HG02885 (cell line): Measurements from ENCODE around the gene SWI5.
"Not testable (repeated sequence)": the region's sequence is repeated elsewhere in the genome, so short reads cannot be mapped to it uniquely, and the experiment has no call there.

Source experiments
- ATAC-seq: cut with Tn5 transposase; IDR thresholded peaks from one replicate; pipeline ENCODE4 v1.9.1; 2021; ENCODE audit warnings: mild to moderate bottlenecking; ENCODE audit not compliant: unreplicated experiment, poor library complexity

The SWI5 gene

DNA sequence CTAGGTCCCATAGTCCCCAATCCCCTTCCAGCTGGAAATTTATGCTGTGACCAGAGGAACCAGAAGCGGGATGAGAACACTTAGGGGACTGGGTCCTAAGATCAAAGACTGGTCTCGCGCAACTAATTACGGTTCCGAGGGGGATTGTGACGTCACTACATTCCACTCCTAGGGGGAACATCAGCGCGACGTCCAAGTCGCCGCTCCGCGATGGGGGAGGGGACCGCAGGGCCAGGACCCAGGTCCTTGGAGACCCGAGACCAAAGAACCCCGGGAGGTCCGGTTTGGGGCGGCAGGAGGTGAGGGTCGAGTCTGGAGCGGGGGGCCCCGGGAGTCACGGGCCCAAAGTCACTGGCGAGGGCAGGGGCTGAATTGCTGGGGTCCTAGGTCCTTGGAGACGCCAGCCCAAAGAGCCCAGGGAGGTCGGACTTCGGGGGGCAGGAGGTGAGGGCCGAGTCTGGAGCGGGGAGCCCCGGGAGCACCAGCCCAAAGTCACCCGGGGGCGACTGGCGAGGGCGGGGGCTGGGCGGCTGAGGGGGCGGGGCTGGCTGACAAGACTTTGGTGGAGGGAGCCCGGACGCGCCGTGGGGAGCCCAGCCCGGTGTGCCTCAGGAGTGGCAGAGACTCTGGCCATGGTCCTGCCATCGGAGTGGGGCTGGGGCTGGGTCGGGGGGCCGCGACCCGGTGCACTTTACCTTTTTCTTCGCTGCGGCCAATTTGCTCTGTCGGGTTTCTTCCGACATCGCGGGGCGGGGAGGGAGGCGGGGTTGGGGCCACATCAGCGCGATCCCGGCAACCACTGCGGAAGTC is 673 bp upstream of the SWI5 start, which contains the start of gene GOLGA2:
Gene GOLGA2 (minus strand): TSS at position 810 of the 810 bp plus-strand sequence. CDS start 31 bp downstream, at position 779.
- ATAC-seq: peak; percentile 52

DNA sequence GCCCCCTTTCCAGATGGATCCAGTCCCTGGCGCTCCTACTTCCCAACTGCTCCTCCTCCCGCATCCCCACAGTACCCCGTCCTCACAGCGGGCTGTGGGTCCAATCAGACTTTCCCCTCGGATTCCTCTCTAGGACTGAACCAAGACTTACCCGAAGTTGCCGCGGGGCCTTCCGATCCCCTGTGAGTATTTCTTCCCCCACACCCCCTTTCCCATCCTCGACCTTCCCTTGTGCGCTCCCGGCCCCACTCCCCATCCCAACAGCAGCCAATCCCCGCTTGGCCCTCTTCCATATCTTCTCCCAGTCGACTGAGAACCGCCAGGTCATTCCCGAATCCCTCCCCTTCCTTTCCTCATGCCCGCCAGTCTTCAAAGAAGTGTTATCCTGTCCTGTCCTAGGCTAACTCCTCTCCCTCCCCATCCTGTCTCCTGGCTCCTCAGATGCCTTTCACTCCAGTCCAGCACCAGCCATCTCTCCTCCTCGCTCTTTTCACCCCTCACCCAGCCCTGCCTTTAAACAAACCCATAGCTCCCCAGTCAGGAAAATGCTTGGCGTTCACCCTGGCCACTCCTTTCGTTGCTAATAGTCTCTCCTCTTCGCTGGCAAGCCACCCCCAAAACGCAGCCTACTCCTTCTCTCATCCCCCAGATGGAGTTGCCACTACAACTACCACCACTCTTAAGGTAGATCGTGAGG is 646 bp downstream of the SWI5 start:
- no peak for ATAC-seq

DNA sequence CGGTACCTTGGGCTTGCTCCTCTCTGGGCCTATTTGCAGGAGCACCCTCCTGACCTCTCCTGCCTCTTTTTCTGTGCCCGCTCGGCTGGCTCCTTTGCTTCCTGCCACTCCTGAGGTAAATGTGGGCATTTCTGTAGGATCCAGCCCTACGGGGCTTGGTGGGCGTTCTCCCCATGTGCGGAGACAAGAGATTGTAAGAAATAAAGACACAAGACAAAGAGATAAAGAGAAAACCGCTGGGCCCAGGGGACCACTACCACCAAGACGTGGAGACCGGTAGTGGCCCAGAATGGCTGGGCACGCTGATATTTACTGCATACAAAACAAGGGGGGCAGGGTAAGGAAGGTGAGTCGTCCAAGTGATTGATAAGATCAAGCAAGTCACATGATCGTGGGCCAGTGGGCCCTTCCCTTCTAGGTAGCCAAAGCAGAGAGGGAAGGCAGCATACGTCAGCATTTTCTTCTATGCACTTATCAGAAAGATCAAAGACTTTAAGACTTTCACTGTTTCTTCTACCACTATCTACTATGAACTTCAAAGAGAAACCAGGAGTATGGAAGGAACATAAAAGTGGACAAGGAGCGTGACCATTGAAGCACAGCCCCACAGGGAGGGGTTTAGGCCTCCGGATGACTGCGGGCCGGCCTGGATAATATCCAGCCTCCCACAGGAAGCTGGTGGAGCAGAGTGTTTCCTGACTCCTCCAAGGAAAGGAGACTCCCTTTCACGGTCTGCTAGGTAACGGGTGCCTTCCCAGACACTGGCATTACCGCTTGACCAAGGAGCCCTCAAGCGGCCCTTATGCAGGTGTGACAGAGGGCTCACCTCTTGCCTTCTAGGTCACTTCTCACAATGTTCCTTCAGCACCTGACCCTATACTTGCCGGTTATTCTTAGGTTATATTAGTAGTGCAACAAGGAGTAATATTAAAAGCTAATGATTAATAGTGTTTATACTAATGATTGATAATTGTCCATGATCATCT is 3.3 kb downstream of the SWI5 start:
- not testable (repeated sequence) for ATAC-seq

DNA sequence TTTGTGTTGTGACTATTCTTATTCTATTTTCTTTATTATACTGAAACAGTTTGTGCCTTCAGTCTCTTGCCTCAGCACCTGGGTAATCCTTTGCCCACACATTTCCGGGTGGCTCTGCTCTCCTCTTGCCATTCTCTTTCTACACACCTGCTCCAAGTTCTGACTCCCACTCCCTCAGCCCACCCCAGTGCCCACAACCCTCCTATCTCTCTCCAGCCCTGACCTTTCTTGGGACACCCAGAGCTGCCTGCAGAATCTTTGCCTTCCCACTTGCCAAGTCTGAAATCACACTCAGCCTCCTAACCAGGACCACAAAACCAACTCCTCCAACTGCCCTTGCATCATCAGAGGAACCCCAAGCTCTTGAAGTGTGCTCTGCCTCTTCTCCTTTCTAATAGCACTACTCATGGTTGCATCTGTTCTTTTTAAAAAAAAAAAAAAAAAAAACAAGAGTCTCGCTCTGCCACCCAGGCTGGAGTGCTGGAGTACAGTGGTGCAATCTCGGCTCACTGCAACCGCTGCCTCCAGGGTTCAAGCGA is 4.1 kb downstream of the SWI5 start:
- ATAC-seq: no peak

DNA sequence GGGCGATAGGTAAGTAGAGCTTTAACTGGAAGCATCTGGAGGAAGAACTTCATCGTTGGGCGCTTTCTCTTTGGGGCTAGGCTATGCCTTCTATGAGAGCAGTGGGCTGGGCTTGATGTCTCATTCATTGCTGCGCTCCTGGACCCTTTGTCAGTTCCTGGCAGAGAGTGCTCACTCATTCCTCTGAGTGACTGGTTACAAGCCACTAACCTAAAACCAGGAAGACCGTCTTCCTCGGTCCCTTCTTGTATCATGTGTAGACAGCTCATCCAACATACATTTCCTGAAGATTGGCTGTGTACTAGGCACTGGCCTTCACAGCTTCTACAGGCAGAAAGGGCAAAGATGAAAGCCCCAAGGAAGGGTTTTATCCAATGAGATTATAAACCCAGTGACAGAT is 6.4 kb downstream of the SWI5 start:
- no peak for ATAC-seq

DNA sequence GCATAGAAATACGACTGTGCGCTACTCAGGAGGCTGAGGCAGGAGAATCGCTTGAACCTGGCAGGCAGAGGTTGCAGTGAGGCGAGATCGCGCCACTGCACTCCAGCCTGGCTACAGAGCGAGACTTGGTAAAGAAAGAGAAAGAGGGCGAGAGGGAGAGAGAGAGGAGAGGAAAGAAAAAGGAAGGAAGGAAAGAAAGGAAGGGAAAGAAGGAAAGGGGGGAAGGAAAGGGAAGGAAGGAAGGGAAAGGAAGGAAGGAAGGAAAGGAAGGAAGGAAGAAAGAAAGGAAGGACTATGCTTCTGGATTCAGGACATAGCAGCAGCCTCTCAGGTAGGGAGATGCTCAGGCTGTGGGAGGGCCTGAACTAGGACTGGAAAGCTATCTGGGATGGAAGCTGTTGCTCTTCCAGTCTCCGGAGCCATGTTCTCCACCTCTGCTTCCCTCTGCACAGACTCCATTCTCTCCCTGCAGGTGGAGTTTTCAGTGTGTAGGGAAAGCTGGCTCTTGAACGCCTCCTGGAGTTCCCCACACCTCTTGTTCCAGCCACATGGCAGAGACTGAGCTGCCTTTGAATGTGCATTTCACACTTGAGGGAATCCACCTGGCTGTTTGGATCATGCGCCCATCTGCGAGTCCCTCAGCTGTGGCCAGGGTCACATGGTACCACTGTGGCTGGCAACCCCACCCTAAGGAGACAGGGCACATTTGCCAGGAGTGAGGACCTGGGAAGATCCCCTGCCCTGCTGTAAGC is 9.1 kb downstream of the SWI5 start:
- no peak for ATAC-seq

DNA sequence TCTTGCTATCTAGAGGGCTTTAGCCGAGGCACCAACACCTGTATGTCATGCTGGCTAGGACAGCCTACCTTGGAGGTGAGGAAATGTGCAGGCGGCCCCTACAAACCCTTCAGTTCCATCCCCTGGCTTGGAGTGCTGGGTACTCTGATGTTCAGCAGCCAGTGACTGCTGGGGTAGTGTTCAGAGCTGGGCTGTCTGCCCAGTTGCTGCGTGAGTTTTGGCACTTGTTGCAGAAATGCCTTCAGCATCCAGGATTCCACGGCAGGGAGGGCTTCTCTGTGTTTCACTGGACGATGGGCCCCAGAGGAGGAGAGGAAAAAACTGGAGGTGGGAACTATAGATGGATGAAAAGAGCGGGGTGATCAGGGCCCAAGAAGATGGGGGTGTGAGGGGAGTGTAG is 10.4 kb downstream of the SWI5 start:
- no peak for ATAC-seq

DNA sequence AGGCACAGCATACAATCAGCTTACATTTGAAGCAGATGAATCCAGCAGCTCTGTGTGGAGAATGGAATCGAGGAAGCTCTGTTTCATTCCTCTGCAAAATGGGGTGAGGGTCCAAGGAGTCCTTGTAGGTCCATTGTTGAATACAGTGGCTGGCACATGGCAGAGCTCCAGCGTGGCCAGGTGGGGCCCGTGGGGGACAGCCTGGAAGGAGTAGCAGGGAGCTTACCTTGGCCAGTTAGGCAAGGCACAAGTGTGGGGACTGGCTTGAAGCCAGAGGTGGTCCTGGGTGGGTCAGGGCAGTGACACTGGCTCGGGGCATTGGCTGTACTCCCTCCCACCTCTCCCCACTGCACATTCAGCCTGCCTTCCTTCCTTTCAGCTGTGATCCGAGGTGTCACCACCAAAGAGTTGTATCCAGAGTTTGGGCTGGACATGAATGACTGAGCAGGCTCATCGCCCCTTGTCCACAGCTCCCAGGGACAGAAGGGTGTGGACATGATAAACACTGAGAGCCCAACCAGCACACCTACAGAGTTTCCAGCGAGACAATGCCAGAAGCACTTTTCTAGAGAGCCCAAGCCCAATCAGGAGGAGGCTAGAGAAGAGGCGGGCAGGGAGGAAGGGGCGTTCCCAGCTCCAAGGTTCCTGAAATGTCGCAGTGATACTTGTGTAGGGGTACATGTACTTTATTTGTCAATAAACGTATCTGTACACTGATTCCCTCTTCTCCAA is 12.4 kb downstream of the SWI5 start:
- no peak for ATAC-seq

DNA sequence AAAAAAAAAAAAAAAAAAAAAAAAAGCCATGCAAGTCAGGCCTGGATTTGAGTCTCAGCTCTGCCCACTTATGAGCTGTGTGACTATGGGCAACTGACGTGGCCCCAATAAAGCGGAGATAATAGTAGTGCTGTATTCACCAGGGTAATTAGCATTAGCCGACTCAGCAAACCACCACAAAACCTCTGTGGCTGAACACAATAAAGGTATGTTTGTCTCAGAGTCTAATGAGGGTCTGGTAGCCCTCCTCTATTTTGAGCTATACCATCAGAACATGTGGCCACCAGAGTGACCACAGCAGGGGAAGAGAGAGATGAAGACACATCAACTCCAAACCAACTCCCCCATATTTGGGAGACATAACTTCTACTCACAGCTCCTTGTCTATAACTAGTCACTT is 15.9 kb downstream of the SWI5 start:
- ATAC-seq: no peak

DNA sequence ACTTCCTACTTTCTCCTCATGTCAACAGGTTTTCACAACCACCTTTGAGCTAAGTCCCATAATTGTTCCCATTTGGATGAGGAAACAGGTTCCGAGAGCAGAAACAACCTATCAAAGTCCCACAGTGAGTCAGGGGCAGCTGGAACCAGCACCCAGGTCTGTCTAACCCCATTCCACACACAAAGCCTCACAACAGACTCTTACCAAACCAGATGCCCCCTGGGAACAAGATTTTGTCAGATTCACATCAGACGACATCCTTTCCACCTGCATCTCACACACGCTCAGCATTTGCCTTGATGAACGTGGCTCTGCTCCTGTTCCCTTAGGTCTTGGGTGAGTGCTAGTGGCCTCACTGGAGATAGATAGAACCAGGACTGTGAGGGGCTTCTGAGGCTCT is 17.0 kb downstream of the SWI5 start:
- no peak for ATAC-seq

DNA sequence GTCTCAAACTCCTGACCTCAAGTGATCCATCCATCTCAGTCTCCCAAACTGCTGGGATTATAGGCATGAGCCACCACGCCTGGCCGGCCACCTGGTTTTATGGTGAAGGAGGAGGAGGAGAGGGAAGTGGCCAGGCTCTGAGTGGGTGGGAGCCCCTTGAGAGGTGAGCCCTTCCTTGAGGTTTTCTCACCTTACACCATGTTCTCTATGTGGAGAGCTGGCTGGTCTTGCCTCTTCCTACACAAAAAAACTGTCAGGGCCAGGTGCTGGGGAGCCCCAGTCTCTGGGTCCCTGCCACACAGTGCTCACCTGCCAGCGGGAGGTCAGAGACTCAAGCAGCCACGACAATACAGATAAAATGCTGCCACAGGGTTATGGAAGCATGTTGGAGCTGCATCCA is 18.1 kb downstream of the SWI5 start:
- ATAC-seq: no peak

DNA sequence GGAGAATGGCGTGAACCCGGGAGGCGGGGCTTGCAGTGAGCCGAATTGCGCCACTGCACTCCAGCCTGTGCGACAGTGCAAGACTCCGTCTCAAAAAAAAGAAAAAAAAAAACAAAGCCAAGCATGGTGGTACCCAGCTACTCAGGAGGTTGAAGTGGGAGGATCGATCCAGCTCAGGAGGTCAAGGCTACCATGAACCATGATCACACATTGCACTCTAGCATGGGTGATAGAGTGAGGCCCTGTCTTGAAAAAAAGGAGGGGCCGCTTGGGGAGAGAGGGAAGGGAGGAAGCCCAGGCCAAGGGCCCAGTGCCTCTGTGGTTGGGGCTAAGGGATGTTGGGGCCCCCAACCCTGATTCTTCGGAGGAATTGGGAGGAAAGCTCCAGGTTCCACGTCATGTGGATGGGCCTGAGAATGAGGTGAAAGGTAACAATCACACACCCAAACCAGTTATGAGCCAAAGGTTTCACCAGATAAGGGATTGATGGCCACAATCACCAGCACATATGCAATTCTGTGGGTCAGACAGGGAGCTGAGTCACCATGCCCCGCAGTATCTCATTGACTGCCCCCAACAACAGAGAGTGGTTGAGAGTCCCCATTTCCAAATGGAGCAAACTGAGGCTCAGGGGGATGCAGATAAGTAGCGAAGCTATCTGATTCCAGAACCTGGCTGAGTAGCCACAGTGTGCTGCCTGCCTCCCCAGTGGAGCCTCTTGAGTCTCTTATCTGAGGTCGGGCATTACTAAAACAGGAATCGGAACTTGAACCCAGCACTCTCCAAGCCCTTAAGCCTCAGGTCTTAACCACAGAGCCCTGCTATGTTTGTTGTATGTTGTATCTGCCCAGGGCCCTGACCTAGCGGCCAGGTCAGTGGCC is 20.5 kb downstream of the SWI5 start:
- no peak for ATAC-seq

DNA sequence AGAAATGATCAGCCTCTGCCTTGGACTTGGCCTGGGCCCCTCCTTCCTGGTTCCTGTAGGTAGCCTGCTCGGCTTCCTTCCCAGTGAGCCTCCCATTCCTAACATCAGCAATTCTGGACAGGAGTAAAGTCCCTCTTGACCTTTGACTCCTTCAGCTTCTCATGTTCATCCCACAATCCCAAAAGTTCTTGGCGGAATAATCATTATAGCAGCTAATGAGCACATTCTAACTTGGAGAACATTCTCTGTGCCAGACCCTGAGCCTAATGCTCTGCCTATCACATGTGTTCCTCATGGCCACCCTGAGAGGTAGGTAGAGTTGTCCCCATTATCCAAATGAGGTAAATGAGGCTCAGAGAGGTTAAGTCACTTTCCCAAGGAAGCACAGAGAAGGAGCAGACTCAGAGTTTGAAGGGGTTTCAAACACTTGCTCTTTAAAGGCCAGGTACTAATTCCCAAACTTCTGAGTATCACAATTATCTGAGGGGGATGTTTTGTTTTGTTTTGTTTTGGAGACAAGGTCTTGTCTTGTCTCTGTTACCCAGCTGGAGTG is 21.2 kb downstream of the SWI5 start:
- no peak for ATAC-seq

DNA sequence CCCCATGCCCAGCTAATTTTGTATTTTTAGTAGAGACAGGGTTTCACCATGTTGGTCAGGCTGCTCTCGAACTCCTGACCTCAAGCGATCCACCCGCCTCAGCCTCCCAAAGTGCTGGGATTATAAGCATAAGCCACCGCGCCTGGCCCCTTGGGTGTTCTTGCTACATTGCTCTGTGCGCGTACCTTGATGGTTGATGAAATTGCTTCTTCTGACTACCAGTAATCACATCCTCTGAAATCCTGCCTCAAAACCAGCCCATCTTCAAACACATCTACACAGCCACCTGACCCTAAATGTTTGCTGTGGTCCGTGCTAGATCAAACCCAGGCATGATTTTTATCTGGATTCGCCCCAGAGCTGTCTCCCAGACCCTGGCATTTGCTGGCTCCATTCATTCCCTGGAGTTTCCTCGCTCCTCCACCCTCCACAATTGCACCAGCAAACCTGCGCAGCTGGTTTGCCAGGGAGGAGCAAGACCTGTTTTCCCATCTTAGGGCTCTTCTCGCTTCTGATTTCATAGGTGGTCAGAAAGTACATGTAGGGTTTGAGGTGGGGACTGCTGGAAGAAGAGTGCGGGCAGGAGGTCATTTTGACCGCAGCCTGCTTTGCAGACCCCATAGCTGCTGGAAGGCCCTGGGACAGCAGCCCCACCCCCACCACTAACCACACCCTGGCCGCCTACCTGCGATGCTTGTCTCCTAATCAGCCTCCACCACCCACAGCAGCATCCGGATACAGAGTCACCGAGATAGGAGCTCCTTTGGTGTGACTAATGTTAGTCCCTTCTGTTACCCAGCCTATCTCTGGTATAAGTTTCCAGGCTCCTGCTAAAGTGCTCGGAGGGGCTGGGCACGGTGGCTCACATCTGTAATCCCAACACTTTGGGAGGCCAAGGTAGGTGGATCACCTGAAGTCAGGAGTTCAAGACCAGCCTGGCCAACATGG is 22.7 kb downstream of the SWI5 start:
- no peak for ATAC-seq

DNA sequence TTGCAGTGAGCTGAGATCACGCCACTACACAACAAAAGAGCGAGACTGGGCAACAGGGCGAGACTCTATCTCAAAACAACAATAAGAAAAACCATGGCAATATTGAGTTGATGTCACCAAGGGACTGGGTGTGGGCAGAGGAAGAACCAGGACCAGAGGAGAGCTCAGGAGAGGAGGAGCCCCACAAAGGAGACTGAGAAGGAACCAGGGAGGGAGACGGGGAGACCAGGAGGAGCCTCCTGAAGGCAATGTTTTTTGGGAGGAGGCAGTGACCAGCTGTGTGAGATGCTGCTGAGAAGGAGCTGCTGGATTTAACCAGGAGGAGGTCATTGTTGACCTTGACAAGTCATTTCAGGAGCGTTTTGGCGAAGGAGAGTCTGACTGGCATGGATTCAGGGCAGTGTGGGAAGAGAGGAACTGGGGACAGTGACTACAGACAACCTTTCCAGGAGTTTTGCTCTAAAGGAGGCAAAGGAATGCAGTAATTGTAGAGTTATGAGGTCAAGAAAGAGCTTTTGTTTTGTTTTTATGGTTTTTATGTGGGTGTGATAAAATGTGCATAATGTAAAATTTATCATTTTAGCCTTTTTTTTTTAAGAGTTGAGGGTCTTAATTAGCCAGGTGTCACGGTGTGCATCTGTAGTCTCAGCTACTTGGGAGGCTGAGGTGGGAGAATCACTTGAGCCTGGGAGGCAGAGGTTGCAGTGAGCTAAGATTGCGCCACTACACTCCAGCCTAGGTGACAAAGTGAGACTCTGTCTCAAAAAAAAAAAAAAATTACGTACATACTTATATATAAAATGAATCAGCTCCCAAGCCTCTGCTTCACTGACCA is 28.3 kb downstream of the SWI5 start:
- ATAC-seq: no peak

DNA sequence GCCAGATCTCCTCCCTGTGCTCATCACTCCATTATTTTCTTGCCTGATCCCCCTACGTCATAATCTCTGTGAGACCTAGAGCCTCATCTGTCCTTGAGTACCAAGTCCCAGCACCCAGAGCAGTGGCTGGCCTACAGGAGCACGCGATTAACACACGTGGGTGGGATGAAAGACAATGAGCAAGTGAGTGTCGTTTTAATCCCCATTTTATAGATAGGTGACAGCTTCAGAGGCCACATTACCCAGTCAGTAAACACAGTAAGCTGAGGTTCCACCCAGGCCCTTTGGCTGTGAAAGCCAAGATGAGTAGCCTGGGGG is 28.9 kb downstream of the SWI5 start:
- no peak for ATAC-seq
